Activated CD8-positive, alpha-beta memory T cell treated with anti-CD3 and anti-CD28 coated beads, Interleukin-2, amount 50 U/mL, for 48 hours (primary cell): Measurements from ENCODE around the gene BEGAIN.

Experiments used
- DNase-seq: peaks from one replicate; pipeline ENCODE4 v3.0.0-alpha.2; 2020

Gene BEGAIN

GRCh38 chr14:100593751-100594624, 6.8 kb upstream of the BEGAIN start:
- no peak for DNase-seq

GRCh38 chr14:100592972-100593371, 5.8 kb upstream of the BEGAIN start:
- DNase-seq: no peak

GRCh38 chr14:100592461-100592891, 5.3 kb upstream of the BEGAIN start:
- DNase-seq: no peak

GRCh38 chr14:100591453-100592371, 4.5 kb upstream of the BEGAIN start:
- no peak for DNase-seq

GRCh38 chr14:100590726-100591452, 3.7 kb upstream of the BEGAIN start:
- DNase-seq: no peak

- DNase-seq: no peak
Observed at GRCh38 chr14:100589760-100590469, 2.7 kb upstream of the BEGAIN start.

- no peak for DNase-seq
Observed at GRCh38 chr14:100589071-100589759, 2.0 kb upstream of the BEGAIN start.

- no peak for DNase-seq
Observed at GRCh38 chr14:100588671-100589070, 1.5 kb upstream of the BEGAIN start.

- DNase-seq: no peak
Observed at GRCh38 chr14:100587763-100588411, 670 bp upstream of the BEGAIN start.

GRCh38 chr14:100586403-100587085, 673 bp downstream of the BEGAIN start:
- peak; percentile 65 for DNase-seq

- DNase-seq: no peak
Observed at GRCh38 chr14:100586153-100586402, 1.1 kb downstream of the BEGAIN start.

- DNase-seq: no peak
Observed at GRCh38 chr14:100585448-100586152, 1.6 kb downstream of the BEGAIN start.

- DNase-seq: no peak
Observed at GRCh38 chr14:100584056-100585031, 2.9 kb downstream of the BEGAIN start.

- DNase-seq: no peak
Observed at GRCh38 chr14:100583245-100583644, 4.0 kb downstream of the BEGAIN start.

- DNase-seq: no peak
Observed at GRCh38 chr14:100582496-100583165, 4.6 kb downstream of the BEGAIN start.

GRCh38 chr14:100581228-100582145, 5.7 kb downstream of the BEGAIN start:
- DNase-seq: no peak
